Vagina (tissue), 2 donors: Measurements from ENCODE around the gene NFIB.

ENCODE experiments used
- CTCF ChIP-seq, 3 experiments: fragments of 450-650 bp in 2 of 3; fragments of 200-600 bp in 1 of 3; sonication (generic) in 1 of 3; IDR thresholded peaks; one replicate each; pipeline ENCODE4 v1.5.1; 2017 to 2019; ENCODE audit warnings: antibody characterized with exemption in 3 of 3, mild to moderate bottlenecking in 2 of 3, moderate library complexity in 2 of 3
- POLR2A ChIP-seq, 2 donors: fragments of 450-650 bp; IDR thresholded peaks; one replicate each; pipeline ENCODE4 v1.6.1; 2017; ENCODE audit warnings: antibody characterized with exemption in 2 of 2, mild to moderate bottlenecking in 2 of 2, moderate library complexity in 2 of 2
- POLR2AphosphoS5 ChIP-seq, 2 donors: sonication (generic); formaldehyde crosslinking; IDR thresholded peaks; one replicate each; pipeline ENCODE4 v1.9.0; 2017; ENCODE audit warnings: antibody characterized with exemption in 2 of 2, mild to moderate bottlenecking in 2 of 2, low read depth in 1 of 2; ENCODE audit not compliant: insufficient read depth in 1 of 2

GRCh38 chr9:14141699-14142098, 172.2 kb downstream of the NFIB start:
- no peak for TF ChIP-seq CTCF (IDR thresholded peaks at IDR 0.05)
- no peak for TF ChIP-seq POLR2A (IDR thresholded peaks at IDR 0.05)
- TF ChIP-seq POLR2AphosphoS5 (IDR thresholded peaks at IDR 0.05; ENCODE audit: insufficient read depth in 1 of 2, low read depth in 1 of 2), result no peak
